Erythroblast (primary cell): ENCODE data around the gene PIM3.

Experiments
- GATA1 ChIP-seq: IDR thresholded peaks from 2 replicates; pipeline ENCODE4 v1.6.1; 2011; ENCODE audit warnings: low read depth, mild to moderate bottlenecking, control low read depth, low read length, moderate library complexity
- POLR2A ChIP-seq: IDR thresholded peaks from 2 replicates; pipeline ENCODE4 v1.6.1; 2011; ENCODE audit warnings: mild to moderate bottlenecking, low read length

- TF ChIP-seq POLR2A (no peak), GATA1 (no peak)
Observed at GRCh38 chr22:49997251-49997599, 36.7 kb downstream of the PIM3 start.
